ENCODE measurements around the gene RFX1.
"Not testable (repeated sequence)": the region's sequence is repeated elsewhere in the genome, so short reads cannot be mapped to it uniquely, and the experiment has no call there.

Gene RFX1

GRCh38 chr19:14021474-14021873 is 15.4 kb upstream of the RFX1 start:
- TF ChIP-seq POLR2A (IDR thresholded peaks at IDR 0.05; ENCODE audit: extremely low read depth, insufficient read length) = no peak
- no peak for TF ChIP-seq MYC (IDR thresholded peaks at IDR 0.05; ENCODE audit: low read depth, low read length)
- TF ChIP-seq, protein P1, sequence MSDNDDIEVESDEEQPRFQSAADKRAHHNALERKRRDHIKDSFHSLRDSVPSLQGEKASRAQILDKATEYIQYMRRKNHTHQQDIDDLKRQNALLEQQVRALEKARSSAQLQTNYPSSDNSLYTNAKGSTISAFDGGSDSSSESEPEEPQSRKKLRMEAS (IDR thresholded peaks at IDR 0.05; ENCODE audit: low read depth, low read length) = no peak
- no peak for TF ChIP-seq CTCF (IDR thresholded peaks at IDR 0.05; ENCODE audit: low read depth, low read length)
- H3K4me3 ChIP-seq (ENCODE audit: low read depth, low read length) = no peak overlapping the region
- DNase-seq (ENCODE audit: low read depth) = peak; percentile 24

GRCh38 chr19:14019739-14020138 is 13.6 kb upstream of the RFX1 start:
- DNase-seq (ENCODE audit: low read depth); H3K4me3 ChIP-seq (ENCODE audit: low read depth, low read length): not testable (repeated sequence)

DNA sequence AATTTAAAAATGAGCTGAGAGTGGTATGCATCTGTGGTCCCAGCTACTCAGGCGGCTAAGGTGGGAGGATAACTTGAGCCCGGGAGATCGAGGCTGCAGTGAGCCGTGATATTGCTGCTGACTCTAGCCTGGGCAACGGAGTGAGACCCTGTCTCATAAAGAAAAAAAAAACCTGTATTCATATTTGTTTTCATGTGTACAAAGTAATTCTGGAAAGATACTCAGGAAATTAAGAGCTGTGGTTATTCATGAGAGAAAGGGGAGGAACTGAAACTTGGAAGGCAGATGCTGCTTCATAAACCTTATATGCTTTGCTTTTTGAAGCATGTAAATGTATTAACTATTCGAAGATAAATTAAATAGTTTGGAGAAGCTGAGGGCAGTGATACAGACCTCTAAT is 13.0 kb upstream of the RFX1 start:
- TF ChIP-seq CTCF (IDR thresholded peaks at IDR 0.05; ENCODE audit: low read depth, low read length) (no peak), POLR2A (IDR thresholded peaks at IDR 0.05; ENCODE audit: extremely low read depth, insufficient read length) (no peak), MYC (IDR thresholded peaks at IDR 0.05; ENCODE audit: low read depth, low read length) (no peak)
- TF ChIP-seq, protein P1 (IDR thresholded peaks at IDR 0.05; ENCODE audit: low read depth, low read length) = no peak
- no peak for DNase-seq (ENCODE audit: low read depth)
- H3K4me3 ChIP-seq (ENCODE audit: low read depth, low read length) = no peak overlapping the region

DNA sequence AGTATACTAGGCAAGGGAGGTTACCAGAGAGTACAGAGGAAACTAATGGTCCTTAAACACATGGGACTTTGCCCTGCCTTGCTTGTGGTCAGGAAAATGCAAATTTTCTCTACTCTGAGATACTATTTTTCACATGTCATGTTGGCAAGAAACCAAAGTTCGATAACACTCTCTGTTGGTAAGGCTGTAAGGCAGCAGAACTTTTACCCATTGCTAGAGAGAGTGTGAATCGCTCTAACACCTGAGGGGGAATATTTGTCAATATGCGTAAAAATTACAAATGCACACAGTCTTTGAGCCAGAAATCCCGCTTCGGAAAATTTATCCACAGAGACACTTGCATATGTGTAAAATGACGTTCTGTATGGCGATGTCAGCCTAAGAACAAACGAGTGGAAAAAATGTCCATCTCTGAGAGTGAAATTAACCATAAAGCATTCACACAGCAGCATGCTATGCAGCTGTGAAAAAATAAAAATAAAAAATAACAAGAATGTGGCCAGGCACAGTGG is 9.5 kb upstream of the RFX1 start:
- no peak for DNase-seq (ENCODE audit: low read depth)
- TF ChIP-seq CTCF (IDR thresholded peaks at IDR 0.05; ENCODE audit: low read depth, low read length) (no peak), MYC (IDR thresholded peaks at IDR 0.05; ENCODE audit: low read depth, low read length) (no peak), POLR2A (IDR thresholded peaks at IDR 0.05; ENCODE audit: extremely low read depth, insufficient read length) (no peak)
- TF ChIP-seq, protein P1 (IDR thresholded peaks at IDR 0.05; ENCODE audit: low read depth, low read length) = no peak
- H3K4me3 ChIP-seq (ENCODE audit: low read depth, low read length) = no peak overlapping the region

DNA sequence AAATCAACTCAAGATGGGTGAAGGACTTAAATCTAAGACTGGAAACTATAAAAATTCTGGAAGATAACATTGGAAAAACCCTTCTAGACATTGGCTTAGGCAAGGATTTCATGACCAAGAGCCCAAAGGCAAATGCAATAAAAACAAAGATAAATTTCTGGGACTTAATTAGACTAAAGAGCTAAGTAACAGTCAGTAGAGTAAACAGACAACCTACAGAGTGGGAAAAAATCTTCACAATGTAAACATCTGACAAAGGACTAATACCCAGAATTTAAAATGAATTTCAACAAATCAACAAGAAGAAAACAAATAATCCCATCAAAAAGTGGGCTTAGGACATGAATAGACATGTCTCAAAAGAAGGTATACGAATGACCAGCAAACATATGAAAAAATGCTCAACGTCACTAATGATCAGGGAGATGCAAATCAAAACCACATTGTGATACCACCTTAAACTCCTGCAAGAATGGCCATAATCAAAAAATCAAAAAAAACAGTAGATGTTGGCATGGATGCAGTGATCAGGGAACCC is 6.3 kb upstream of the RFX1 start:
- TF ChIP-seq MYC (IDR thresholded peaks at IDR 0.05; ENCODE audit: low read depth, low read length) (no peak), CTCF (IDR thresholded peaks at IDR 0.05; ENCODE audit: low read depth, low read length) (no peak), POLR2A (IDR thresholded peaks at IDR 0.05; ENCODE audit: extremely low read depth, insufficient read length) (no peak)
- TF ChIP-seq, protein P1 (IDR thresholded peaks at IDR 0.05; ENCODE audit: low read depth, low read length) = no peak
- no peak overlapping the region for H3K4me3 ChIP-seq (ENCODE audit: low read depth, low read length)

GRCh38 chr19:14006766-14007562 is 844 bp upstream of the RFX1 start:
- TF ChIP-seq, protein P1 (IDR thresholded peaks at IDR 0.05; ENCODE audit: low read depth, low read length) = peak; percentile 45; the same call in 1 of the 2 replicates
- TF ChIP-seq CTCF (IDR thresholded peaks at IDR 0.05; ENCODE audit: low read depth, low read length) = no peak
- peak; percentile 69 for TF ChIP-seq POLR2A (IDR thresholded peaks at IDR 0.05; ENCODE audit: extremely low read depth, insufficient read length)
- peak; percentile 74 for TF ChIP-seq MYC (IDR thresholded peaks at IDR 0.05; ENCODE audit: low read depth, low read length)
- DNase-seq (ENCODE audit: low read depth) = no peak
- peak overlapping the region; percentile 70 for H3K4me3 ChIP-seq (ENCODE audit: low read depth, low read length)

More for the DNA sequence above, 6.3 kb upstream of the RFX1 start:
- no peak for DNase-seq (ENCODE audit: low read depth)

All from NB4 (cell line).